Central memory CD8-positive, alpha-beta T cell (primary cell): ENCODE results near the gene HOXC5.

Experiments
- ATAC-seq: fragments of 150-1000 bp; cut with Tn5 transposase; replicated peaks from 2 replicates; pipeline ENCODE4 v1.10.0; 2022; ENCODE audit warnings: mild to moderate bottlenecking, moderate FRiP score, moderate number of reproducible peaks; ENCODE audit not compliant: poor library complexity, severe bottlenecking; ENCODE audit errors: extremely low read depth
- DNase-seq, 2 donors: peaks; one replicate each; pipeline ENCODE4 v3.0.0; 2021; ENCODE audit warnings: low spot score in 2 of 2
- H3K27ac Mint-ChIP-seq: one replicate; pipeline ENCODE4 v1.8.0; 2022; ENCODE audit warnings: low read depth, mild to moderate bottlenecking, moderate library complexity, mixed read lengths
- H3K27me3 Mint-ChIP-seq: one replicate; pipeline ENCODE4 v1.8.0; 2022; ENCODE audit warnings: mixed read lengths
- H3K36me3 Mint-ChIP-seq: one replicate; pipeline ENCODE4 v1.8.0; 2022; ENCODE audit warnings: mild to moderate bottlenecking, moderate library complexity, mixed read lengths; ENCODE audit not compliant: insufficient read depth
- H3K4me1 Mint-ChIP-seq: one replicate; pipeline ENCODE4 v1.8.0; 2022; ENCODE audit warnings: mixed read lengths
- H3K4me3 Mint-ChIP-seq: one replicate; pipeline ENCODE4 v1.8.0; 2022; ENCODE audit warnings: mild to moderate bottlenecking, moderate library complexity, mixed read lengths
- H3K9me3 Mint-ChIP-seq: one replicate; pipeline ENCODE4 v1.8.0; 2022; ENCODE audit warnings: mixed read lengths

The HOXC5 gene

GRCh38 chr12:54021432-54022013 is 11.3 kb upstream of the HOXC5 start:
- H3K27ac Mint-ChIP-seq, result no peak overlapping the region
- DNase-seq (no peak), ATAC-seq (no peak)
- H3K36me3 Mint-ChIP-seq, result peaks cover 7% of the 10 kb centered on the region
- H3K27me3 Mint-ChIP-seq, result peaks cover 56% of the 10 kb centered on the region
- H3K4me1 Mint-ChIP-seq, result peaks cover 23% of the 10 kb centered on the region
- H3K9me3 Mint-ChIP-seq, result no peaks in the 10 kb centered on the region
- H3K4me3 Mint-ChIP-seq, result no peak overlapping the region

GRCh38 chr12:54022960-54023884 is 9.6 kb upstream of the HOXC5 start:
- peaks cover 9% of the 10 kb centered on the region for H3K4me1 Mint-ChIP-seq
- H3K27me3 Mint-ChIP-seq, result peaks cover 73% of the 10 kb centered on the region

GRCh38 chr12:54024127-54024526 is 8.7 kb upstream of the HOXC5 start:
- DNase-seq, result no peak
- Mint-ChIP-seq H3K4me1 (peaks cover 9% of the 10 kb centered on the region), H3K36me3 (peaks cover 1% of the 10 kb centered on the region), H3K27ac (no peak overlapping the region), H3K27me3 (peaks cover 83% of the 10 kb centered on the region), H3K4me3 (no peak overlapping the region), H3K9me3 (no peaks in the 10 kb centered on the region)
- no peak for ATAC-seq

More at GRCh38 chr12:54022960-54023884, 9.6 kb upstream of the HOXC5 start:
- DNase-seq (no peak), ATAC-seq (no peak)
- peaks cover 1% of the 10 kb centered on the region for H3K36me3 Mint-ChIP-seq
- H3K9me3 Mint-ChIP-seq, result no peaks in the 10 kb centered on the region
- no peak overlapping the region for H3K4me3 Mint-ChIP-seq
- no peak overlapping the region for H3K27ac Mint-ChIP-seq

GRCh38 chr12:54024581-54025305 is 8.1 kb upstream of the HOXC5 start:
- Mint-ChIP-seq H3K9me3 (no peaks in the 10 kb centered on the region), H3K4me1 (peaks cover 8% of the 10 kb centered on the region), H3K27ac (no peak overlapping the region), H3K4me3 (no peak overlapping the region), H3K36me3 (peaks cover 1% of the 10 kb centered on the region), H3K27me3 (peaks cover 89% of the 10 kb centered on the region)
- ATAC-seq (no peak), DNase-seq (no peak)

- Mint-ChIP-seq H3K4me1 (peaks cover 4% of the 10 kb centered on the region), H3K36me3 (no peaks in the 10 kb centered on the region), H3K27me3 (peaks cover 99% of the 10 kb centered on the region), H3K4me3 (no peak overlapping the region), H3K9me3 (no peaks in the 10 kb centered on the region), H3K27ac (no peak overlapping the region)
- no peak for ATAC-seq
- DNase-seq, result no peak
These were observed 7.1 kb upstream of the HOXC5 start for GRCh38 chr12:54025499-54026405.

DNA sequence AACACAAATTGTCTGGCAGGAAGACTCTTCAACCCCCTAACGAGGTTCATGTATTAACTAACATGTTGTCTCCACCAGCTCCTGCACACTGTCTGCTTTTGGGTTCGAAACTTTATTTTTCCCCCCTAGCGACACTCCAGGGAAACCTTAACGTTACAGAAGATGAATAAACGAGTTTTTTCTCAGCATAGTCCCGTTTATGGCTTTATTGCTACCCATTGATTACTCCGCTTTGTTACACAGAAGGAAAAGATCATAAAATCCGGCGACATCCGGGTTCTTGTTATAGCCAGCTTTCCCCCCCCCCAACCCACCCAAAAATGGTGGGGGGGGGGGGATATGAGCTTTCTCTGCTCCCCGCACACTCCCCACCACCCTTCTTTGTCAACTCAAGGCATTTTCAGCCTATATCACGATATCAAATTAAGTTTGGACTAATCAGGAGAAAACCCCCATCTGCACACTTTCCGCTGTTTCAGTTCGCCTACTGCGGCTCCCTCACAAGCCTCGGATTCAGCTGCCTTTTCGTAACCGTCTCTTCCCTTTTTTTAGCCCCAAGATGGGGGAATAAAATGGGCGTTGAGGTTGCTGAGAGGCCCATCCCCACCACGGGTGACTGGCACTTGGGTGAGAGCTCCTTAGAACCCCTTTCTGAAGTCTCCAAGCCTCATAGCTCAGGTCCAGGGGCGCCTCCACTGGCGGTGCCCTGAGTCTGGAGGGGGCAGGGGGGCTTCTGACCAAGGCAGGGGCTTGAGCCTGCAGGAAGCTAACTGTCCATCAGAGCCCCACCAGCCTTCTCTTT is 6.0 kb upstream of the HOXC5 start:
- Mint-ChIP-seq H3K27me3 (peaks cover 99% of the 10 kb centered on the region), H3K9me3 (no peaks in the 10 kb centered on the region), H3K4me1 (peaks cover 4% of the 10 kb centered on the region), H3K27ac (no peak overlapping the region), H3K36me3 (peaks cover 2% of the 10 kb centered on the region), H3K4me3 (no peak overlapping the region)
- DNase-seq (no peak), ATAC-seq (no peak)

- ATAC-seq, result no peak
These were observed 5.4 kb upstream of the HOXC5 start for GRCh38 chr12:54027442-54027786.

GRCh38 chr12:54028314-54029201 is 4.3 kb upstream of the HOXC5 start, which contains the start of gene HOXC6:
Gene HOXC6, plus strand, starts transcription at chr12:54028440. Its CDS starts 82 bp downstream, at chr12:54028522.
- H3K4me1 Mint-ChIP-seq, result peaks cover 13% of the 10 kb centered on the region
- H3K36me3 Mint-ChIP-seq, result peaks cover 2% of the 10 kb centered on the region
- no peaks in the 10 kb centered on the region for H3K9me3 Mint-ChIP-seq
- no peak within 1 kb of the TSS for H3K27ac Mint-ChIP-seq
- no peak for DNase-seq
- H3K27me3 Mint-ChIP-seq, result peaks cover 99% of the 10 kb centered on the region
- H3K4me3 Mint-ChIP-seq, result no peak within 1 kb of the TSS
- no peak for ATAC-seq

More at GRCh38 chr12:54027442-54027786, 5.4 kb upstream of the HOXC5 start:
- H3K4me3 Mint-ChIP-seq, result no peak overlapping the region
- peaks cover 2% of the 10 kb centered on the region for H3K36me3 Mint-ChIP-seq
- no peak overlapping the region for H3K27ac Mint-ChIP-seq
- H3K27me3 Mint-ChIP-seq, result peaks cover 99% of the 10 kb centered on the region
- H3K4me1 Mint-ChIP-seq, result peaks cover 4% of the 10 kb centered on the region
- H3K9me3 Mint-ChIP-seq, result no peaks in the 10 kb centered on the region
- no peak for DNase-seq

GRCh38 chr12:54029529-54030441 is 3.1 kb upstream of the HOXC5 start:
- no peak for ATAC-seq
- H3K9me3 Mint-ChIP-seq, result no peaks in the 10 kb centered on the region
- H3K4me1 Mint-ChIP-seq, result peaks cover 22% of the 10 kb centered on the region
- H3K27ac Mint-ChIP-seq, result no peak overlapping the region
- no peak for DNase-seq
- no peak overlapping the region for H3K4me3 Mint-ChIP-seq
- peaks cover 2% of the 10 kb centered on the region for H3K36me3 Mint-ChIP-seq
- peaks cover 96% of the 10 kb centered on the region for H3K27me3 Mint-ChIP-seq

GRCh38 chr12:54030442-54030801 is 2.4 kb upstream of the HOXC5 start:
- no peaks in the 10 kb centered on the region for H3K9me3 Mint-ChIP-seq
- H3K27ac Mint-ChIP-seq, result no peak overlapping the region
- peaks cover 2% of the 10 kb centered on the region for H3K36me3 Mint-ChIP-seq
- H3K27me3 Mint-ChIP-seq, result peaks cover 96% of the 10 kb centered on the region
- ATAC-seq, result no peak
- H3K4me1 Mint-ChIP-seq, result peaks cover 25% of the 10 kb centered on the region
- no peak overlapping the region for H3K4me3 Mint-ChIP-seq
- no peak for DNase-seq
